Erythroblast (primary cell): ENCODE results near the gene SUMF1.

Source experiments
- GATA1 ChIP-seq: IDR thresholded peaks from 2 replicates; pipeline ENCODE4 v1.6.1; 2011; ENCODE audit warnings: low read depth, mild to moderate bottlenecking, control low read depth, low read length, moderate library complexity
- POLR2A ChIP-seq: IDR thresholded peaks from 2 replicates; pipeline ENCODE4 v1.6.1; 2011; ENCODE audit warnings: mild to moderate bottlenecking, low read length

GRCh38 chr3:4467522-4467867 is 426 bp upstream of the SUMF1 start:
- TF ChIP-seq POLR2A, result no peak
- TF ChIP-seq GATA1, result no peak
